GM12875 (cell line): ENCODE data around the gene ADAP1.

Experiments used
- H3K4me3 ChIP-seq: one replicate; pipeline ENCODE4 v1.5.1; 2011; ENCODE audit warnings: low read depth, low read length, control low read depth
- TF ChIP-seq, protein P1 (sequence below): IDR thresholded peaks from 2 replicates; pipeline ENCODE4 v1.5.1; 2011; ENCODE audit warnings: low read depth, mild to moderate bottlenecking, control low read depth, inconsistent platforms, low read length, moderate library complexity, borderline replicate concordance; ENCODE audit not compliant: insufficient read depth

ADAP1 gene

DNA sequence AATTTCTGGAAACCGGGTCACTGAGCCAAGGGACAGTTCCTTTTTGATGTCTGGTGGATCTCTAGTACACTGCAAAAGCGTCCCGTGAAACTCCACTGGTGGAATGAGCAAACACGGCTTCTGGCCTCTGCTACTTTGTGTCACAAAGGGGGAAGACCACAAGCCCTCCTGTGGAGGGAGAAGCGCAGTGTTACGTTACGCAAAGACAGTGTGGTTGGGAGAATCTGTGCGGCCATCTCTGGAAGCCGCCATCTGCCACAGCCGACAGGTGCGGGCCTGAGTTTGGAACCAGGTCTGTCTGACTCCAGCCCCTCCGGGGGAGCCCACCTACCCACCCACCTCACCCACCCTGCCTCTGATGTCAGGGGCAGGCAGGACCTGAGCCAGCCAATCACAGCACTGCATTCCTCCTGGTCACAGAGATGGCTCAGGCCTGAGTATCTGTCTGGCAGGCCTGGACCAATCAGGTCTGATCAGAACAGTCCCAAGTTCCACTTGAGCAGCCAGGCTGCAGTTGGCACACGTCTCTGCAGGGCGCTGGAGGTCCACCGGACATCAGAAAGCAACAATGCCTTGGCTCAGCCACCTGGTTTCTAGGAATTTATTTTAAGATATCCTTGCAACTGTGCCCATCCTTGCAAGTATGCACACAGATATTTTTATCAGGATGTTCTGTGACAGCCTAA is 25.5 kb upstream of the ADAP1 start:
- H3K4me3 ChIP-seq = no peak overlapping the region
- TF ChIP-seq, protein P1, sequence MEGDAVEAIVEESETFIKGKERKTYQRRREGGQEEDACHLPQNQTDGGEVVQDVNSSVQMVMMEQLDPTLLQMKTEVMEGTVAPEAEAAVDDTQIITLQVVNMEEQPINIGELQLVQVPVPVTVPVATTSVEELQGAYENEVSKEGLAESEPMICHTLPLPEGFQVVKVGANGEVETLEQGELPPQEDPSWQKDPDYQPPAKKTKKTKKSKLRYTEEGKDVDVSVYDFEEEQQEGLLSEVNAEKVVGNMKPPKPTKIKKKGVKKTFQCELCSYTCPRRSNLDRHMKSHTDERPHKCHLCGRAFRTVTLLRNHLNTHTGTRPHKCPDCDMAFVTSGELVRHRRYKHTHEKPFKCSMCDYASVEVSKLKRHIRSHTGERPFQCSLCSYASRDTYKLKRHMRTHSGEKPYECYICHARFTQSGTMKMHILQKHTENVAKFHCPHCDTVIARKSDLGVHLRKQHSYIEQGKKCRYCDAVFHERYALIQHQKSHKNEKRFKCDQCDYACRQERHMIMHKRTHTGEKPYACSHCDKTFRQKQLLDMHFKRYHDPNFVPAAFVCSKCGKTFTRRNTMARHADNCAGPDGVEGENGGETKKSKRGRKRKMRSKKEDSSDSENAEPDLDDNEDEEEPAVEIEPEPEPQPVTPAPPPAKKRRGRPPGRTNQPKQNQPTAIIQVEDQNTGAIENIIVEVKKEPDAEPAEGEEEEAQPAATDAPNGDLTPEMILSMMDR = no peak

DNA sequence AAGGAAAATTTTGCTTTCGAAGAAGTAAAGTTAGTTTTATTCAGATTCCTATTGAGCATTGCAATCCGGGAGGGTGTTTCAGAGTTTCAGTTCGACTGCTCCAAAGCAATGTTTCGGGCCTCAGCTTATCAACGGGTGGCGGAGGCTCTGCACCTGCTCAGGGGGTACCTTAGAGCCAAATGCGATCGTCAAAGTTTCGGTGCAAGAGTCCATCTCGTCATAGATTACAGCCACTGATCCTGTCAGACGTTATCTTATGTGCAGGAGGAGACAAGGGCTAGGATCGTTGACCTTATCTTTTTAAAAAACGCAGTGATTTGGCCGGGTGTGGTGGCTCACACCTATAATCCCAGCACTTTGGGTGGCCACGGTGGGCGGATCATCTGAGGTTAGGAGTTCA is 24.7 kb upstream of the ADAP1 start:
- TF ChIP-seq, protein P1 = no peak
- H3K4me3 ChIP-seq = no peak overlapping the region

DNA sequence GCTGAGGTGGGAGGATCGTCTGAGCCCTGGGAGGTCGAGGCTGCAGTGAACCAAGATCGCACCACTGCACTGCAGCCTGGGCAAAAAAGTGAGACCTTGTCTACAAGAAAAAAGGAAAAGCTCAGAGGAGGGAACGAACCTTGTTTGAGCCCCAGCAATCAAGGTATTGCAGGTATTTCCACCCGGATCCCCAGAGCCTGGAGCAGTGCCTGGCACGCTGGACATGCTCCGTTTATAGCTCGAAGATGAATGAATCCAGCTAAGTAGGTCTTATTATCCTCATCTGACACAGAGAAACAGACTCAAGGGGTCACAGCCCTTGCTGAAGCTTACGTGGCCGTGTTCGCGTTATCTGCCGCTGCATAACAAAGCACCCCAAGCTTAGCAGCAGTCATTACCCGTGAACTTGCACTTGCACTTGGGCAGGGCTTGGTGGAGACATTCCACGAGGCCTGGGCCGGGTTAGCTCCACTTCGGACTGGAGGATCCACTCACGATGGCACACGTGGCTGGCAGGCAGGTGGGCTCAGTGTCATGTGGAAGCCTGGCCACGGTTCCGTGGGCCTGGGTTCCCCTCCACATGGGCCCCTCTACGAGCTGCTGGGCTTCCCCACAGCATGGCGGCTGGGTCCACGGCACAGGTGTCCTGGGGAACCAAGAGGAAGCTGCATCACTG is 24.1 kb upstream of the ADAP1 start:
- TF ChIP-seq, protein P1 = no peak
- H3K4me3 ChIP-seq = no peak overlapping the region

DNA sequence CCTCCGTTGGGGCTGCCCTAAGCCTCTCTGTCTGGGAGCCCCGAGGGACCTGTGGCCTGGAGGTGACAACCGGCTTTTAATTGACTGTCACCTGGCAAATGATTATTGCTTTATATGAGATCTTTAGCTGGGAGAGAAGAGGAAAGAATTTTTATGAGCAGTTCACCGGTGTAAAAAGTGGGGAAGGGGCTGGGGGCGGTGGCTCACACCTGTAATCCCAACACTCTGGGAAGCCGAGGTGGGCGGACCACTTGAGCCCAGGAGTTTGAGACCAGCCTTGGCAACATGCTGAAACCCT is 23.5 kb upstream of the ADAP1 start:
- no peak overlapping the region for H3K4me3 ChIP-seq
- TF ChIP-seq, protein P1 = no peak

DNA sequence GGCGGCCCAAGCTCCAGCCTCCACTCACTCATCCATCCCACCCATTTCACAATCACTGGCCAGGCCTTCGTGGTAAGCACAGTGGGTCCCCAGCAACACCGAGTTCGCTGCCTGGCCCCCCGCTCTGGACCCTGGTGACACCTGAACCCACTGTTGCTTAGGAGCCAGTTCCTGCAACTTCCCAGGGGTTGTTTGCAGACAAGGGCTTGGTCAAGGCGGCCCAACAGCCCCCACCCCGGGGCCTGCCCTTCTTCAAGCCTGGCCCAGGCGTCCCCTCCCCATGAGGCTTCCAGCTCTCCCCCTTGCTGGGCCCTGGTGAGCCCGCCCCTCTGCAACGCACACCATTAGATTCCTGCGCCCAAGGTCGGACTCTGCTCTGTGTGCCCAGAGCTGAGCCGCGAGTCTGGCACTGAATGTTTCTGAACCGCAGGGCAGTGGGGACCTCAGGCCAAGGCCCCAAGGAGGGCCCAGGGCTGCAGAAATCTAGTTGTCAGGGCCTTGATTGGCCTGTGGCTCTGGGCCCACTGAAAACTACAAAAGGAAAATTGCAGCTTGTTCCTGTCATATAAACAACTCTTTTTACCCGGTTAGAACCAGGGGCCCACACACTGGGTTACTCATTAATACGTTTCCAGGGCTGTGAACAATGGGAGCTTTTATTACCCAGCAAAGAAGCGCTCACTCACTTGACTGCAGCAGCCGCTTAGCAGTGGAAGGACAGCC is 23.0 kb upstream of the ADAP1 start:
- TF ChIP-seq, protein P1 = no peak
- H3K4me3 ChIP-seq = no peak overlapping the region

DNA sequence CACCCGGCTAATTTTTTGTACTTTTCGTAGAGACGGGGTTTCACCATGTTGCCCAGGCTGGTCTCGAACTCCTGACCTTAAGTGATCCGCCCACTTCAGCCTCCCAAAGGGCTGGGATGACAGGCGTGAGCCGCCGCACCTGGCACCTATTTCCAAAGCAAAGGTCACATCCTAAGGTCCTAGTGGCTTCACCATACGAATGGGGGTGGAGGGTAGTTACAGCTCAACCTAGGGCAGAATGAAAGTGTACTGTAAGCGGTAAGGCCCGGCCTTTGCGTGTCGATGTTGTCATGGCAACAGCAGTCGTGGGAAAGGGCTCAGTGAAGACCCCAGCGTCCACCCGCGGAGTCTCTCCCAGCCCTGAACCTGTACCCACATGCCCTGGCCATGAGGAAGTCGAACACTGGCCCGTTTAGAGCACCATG is 22.4 kb upstream of the ADAP1 start:
- no peak overlapping the region for H3K4me3 ChIP-seq
- TF ChIP-seq, protein P1 = no peak
